Neural progenitor cell (in vitro differentiated cells): ENCODE results near the gene FOXJ3. TPM values are rescaled to one million over a fixed set of nuclear protein-coding genes. Genes with fewer than 3 reads are reported as not detected.
A peak's percentile ranks its signal among the peaks of the same experiment; 100 is the strongest.

ENCODE experiments used
- DNase-seq: peaks from one replicate; pipeline ENCODE4 v3.0.0-alpha.2; 2016; ENCODE audit warnings: low spot score
- H2AFZ ChIP-seq: fragments of 200-600 bp; sonication (generic); replicated peaks from 2 replicates; pipeline ENCODE4 v1.6.1; 2016; ENCODE audit warnings: antibody characterized with exemption
- H3F3A ChIP-seq: fragments of 200-600 bp; sonication (generic); 2 replicates; pipeline ENCODE4 v1.6.1; 2016; ENCODE audit warnings: antibody characterized with exemption, low read depth
- H3K27ac ChIP-seq: fragments of 200-600 bp; sonication (generic); 2 replicates; pipeline ENCODE4 v1.5.1; 2016; ENCODE audit warnings: mild to moderate bottlenecking
- H3K27me3 ChIP-seq: fragments of 200-600 bp; sonication (generic); 2 replicates; pipeline ENCODE4 v1.6.1; 2016; ENCODE audit warnings: mild to moderate bottlenecking, moderate library complexity
- H3K36me3 ChIP-seq: fragments of 200-600 bp; sonication (generic); 2 replicates; pipeline ENCODE4 v1.5.1; 2016
- H3K4me1 ChIP-seq: fragments of 200-600 bp; sonication (generic); 2 replicates; pipeline ENCODE4 v1.6.1; 2016; ENCODE audit warnings: mixed run types
- H3K4me2 ChIP-seq: fragments of 200-600 bp; sonication (generic); 2 replicates; pipeline ENCODE4 v1.6.1; 2016
- H3K4me3 ChIP-seq: fragments of 200-600 bp; sonication (generic); 2 replicates; pipeline ENCODE4 v1.5.1; 2016
- H3K79me2 ChIP-seq: fragments of 200-600 bp; sonication (generic); 2 replicates; pipeline ENCODE4 v1.6.1; 2016; ENCODE audit warnings: low read depth
- H3K9ac ChIP-seq: fragments of 200-600 bp; sonication (generic); 2 replicates; pipeline ENCODE4 v1.6.1; 2016
- H3K9me3 ChIP-seq: fragments of 200-600 bp; sonication (generic); 2 replicates; pipeline ENCODE4 v1.5.1; 2016; ENCODE audit warnings: low read depth
- H4K20me1 ChIP-seq: fragments of 200-600 bp; sonication (generic); 2 replicates; pipeline ENCODE4 v1.6.1; 2016; ENCODE audit warnings: low read depth
- H3K27ac Mint-ChIP-seq: 3 replicates; pipeline ENCODE4 v1.8.0; 2021; ENCODE audit warnings: mixed read lengths
- H3K27me3 Mint-ChIP-seq: 2 replicates; pipeline ENCODE4 v1.8.0; 2022; ENCODE audit warnings: low read depth, mild to moderate bottlenecking, inconsistent platforms, moderate library complexity, mixed read lengths; ENCODE audit not compliant: insufficient read depth
- H3K36me3 Mint-ChIP-seq: 3 replicates; pipeline ENCODE4 v1.8.0; 2021; ENCODE audit warnings: mixed read lengths
- H3K4me1 Mint-ChIP-seq: 3 replicates; pipeline ENCODE4 v1.8.0; 2021; ENCODE audit warnings: mixed read lengths
- H3K4me3 Mint-ChIP-seq: 3 replicates; pipeline ENCODE4 v1.8.0; 2021; ENCODE audit warnings: mild to moderate bottlenecking, moderate library complexity, mixed read lengths
- H3K9me3 Mint-ChIP-seq: 3 replicates; pipeline ENCODE4 v1.8.0; 2020; ENCODE audit warnings: mixed read lengths
- CTCF ChIP-seq: fragments of 200-600 bp; sonication (generic); IDR thresholded peaks from 2 replicates; pipeline ENCODE4 v1.5.1; 2017; ENCODE audit warnings: antibody characterized with exemption, mild to moderate bottlenecking
- EZH2 ChIP-seq: fragments of 200-600 bp; sonication (generic); IDR thresholded peaks from 2 replicates; pipeline ENCODE4 v1.6.1; 2017; ENCODE audit warnings: antibody characterized with exemption, mild to moderate bottlenecking, moderate library complexity
- EZH2phosphoT487 ChIP-seq: fragments of 200-600 bp; sonication (generic); IDR thresholded peaks from 2 replicates; pipeline ENCODE4 v1.6.1; 2017; ENCODE audit warnings: antibody characterized with exemption
- total RNA-seq: library from RNA; depleted of rRNA; stranded (reverse); fragments of >200 nt; gene quantifications from 2 replicates; pipeline ENCODE4 v1.2.3, GENCODE V29; 2015; ENCODE audit warnings: low replicate concordance

Gene FOXJ3
- total RNA-seq, 1 donor from 2014 or later: 58.5 TPM

GRCh38 chr1:42152119-42152518, 182.9 kb downstream of the FOXJ3 start:
- no peaks in the 10 kb centered on the region for H3K36me3 Mint-ChIP-seq
- Histone ChIP-seq H3K4me1 (no peaks in the 10 kb centered on the region), H3F3A (no peaks in the 10 kb centered on the region), H3K27me3 (no peaks in the 10 kb centered on the region), H3K9me3 (no peaks in the 10 kb centered on the region), H2AFZ (no peak overlapping the region), H3K27ac (no peak overlapping the region), H3K4me3 (no peak overlapping the region), H3K9ac (no peak overlapping the region), H3K36me3 (no peaks in the 10 kb centered on the region), H3K4me2 (no peak overlapping the region), H4K20me1 (no peaks in the 10 kb centered on the region), H3K79me2 (no peaks in the 10 kb centered on the region)
- H3K27ac Mint-ChIP-seq: no peak overlapping the region
- H3K27me3 Mint-ChIP-seq: peaks cover 5% of the 10 kb centered on the region
- no peak for DNase-seq
- TF ChIP-seq EZH2 (no peak), CTCF (no peak), EZH2phosphoT487 (no peak)
- H3K4me1 Mint-ChIP-seq: no peaks in the 10 kb centered on the region
- H3K9me3 Mint-ChIP-seq: no peaks in the 10 kb centered on the region
- H3K4me3 Mint-ChIP-seq: peak overlapping the region; percentile 15

DNA sequence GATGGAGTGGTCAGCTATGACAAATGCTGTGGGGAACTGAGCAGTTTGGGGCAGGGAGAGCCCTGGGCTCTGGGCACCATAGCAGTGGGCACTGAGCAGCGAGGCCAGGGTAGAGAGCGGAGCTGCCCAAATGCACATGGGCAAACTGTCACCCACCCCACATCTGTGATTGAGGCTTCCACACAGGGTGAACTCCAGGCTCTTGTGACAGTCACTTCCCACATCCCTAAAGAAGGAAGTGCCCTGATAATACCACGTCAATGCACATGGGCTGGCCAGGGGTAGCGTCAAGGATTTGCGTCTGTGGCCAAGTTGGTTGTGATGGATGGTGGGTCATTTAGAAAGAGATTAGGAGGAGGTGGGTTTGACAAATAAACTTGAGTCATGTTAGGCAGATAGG, 184.4 kb downstream of the FOXJ3 start:
- TF ChIP-seq EZH2phosphoT487: no peak
- no peak for TF ChIP-seq EZH2
- TF ChIP-seq CTCF: no peak
- H3K4me1 Mint-ChIP-seq: no peaks in the 10 kb centered on the region
- H3K4me3 ChIP-seq: no peak overlapping the region
- H3K27ac Mint-ChIP-seq: no peak overlapping the region
- H3K4me3 Mint-ChIP-seq: no peak overlapping the region
- H3K9me3 Mint-ChIP-seq: no peaks in the 10 kb centered on the region
- H3K79me2 ChIP-seq: no peaks in the 10 kb centered on the region
- no peaks in the 10 kb centered on the region for H4K20me1 ChIP-seq
- H3K36me3 Mint-ChIP-seq: no peaks in the 10 kb centered on the region
- H3K27me3 Mint-ChIP-seq: peaks cover 5% of the 10 kb centered on the region
- H3K36me3 ChIP-seq: no peaks in the 10 kb centered on the region
- no peaks in the 10 kb centered on the region for H3F3A ChIP-seq
- no peaks in the 10 kb centered on the region for H3K9me3 ChIP-seq
- H3K4me2 ChIP-seq: no peak overlapping the region
- H3K27ac ChIP-seq: no peak overlapping the region
- H3K27me3 ChIP-seq: no peaks in the 10 kb centered on the region
- DNase-seq: no peak
- no peak overlapping the region for H3K9ac ChIP-seq
- no peaks in the 10 kb centered on the region for H3K4me1 ChIP-seq
- no peak overlapping the region for H2AFZ ChIP-seq

- Histone ChIP-seq H3K27ac (no peak overlapping the region), H3K36me3 (no peaks in the 10 kb centered on the region), H3K79me2 (no peaks in the 10 kb centered on the region), H3K9me3 (no peaks in the 10 kb centered on the region), H3F3A (no peaks in the 10 kb centered on the region), H3K4me2 (no peak overlapping the region), H3K4me1 (no peaks in the 10 kb centered on the region), H2AFZ (no peak overlapping the region), H3K9ac (no peak overlapping the region), H3K4me3 (no peak overlapping the region), H3K27me3 (no peaks in the 10 kb centered on the region), H4K20me1 (no peaks in the 10 kb centered on the region)
- no peak for DNase-seq
- Mint-ChIP-seq H3K9me3 (no peaks in the 10 kb centered on the region), H3K4me3 (no peak overlapping the region), H3K27me3 (peaks cover 5% of the 10 kb centered on the region), H3K27ac (no peak overlapping the region), H3K4me1 (peaks cover 13% of the 10 kb centered on the region), H3K36me3 (no peaks in the 10 kb centered on the region)
- no peak for TF ChIP-seq EZH2phosphoT487
- no peak for TF ChIP-seq CTCF
- no peak for TF ChIP-seq EZH2
Observed at GRCh38 chr1:42148166-42148565, 186.9 kb downstream of the FOXJ3 start.
